ENCODE measurements around the gene HAUS8.
"Not testable (repeated sequence)": the region's sequence is repeated elsewhere in the genome, so short reads cannot be mapped to it uniquely, and the experiment has no call there.

The HAUS8 gene

GRCh38 chr19:17098326-17098725, 23.1 kb upstream of the HAUS8 start:
- DNase-seq: no peak

GRCh38 chr19:17097593-17098126, 22.4 kb upstream of the HAUS8 start:
- no peak for DNase-seq

GRCh38 chr19:17095141-17095919, 20.1 kb upstream of the HAUS8 start:
- DNase-seq: no peak

- not testable (repeated sequence) for DNase-seq
These were observed 19.4 kb upstream of the HAUS8 start for GRCh38 chr19:17094694-17095093.

- DNase-seq: no peak
These were observed 17.4 kb upstream of the HAUS8 start for GRCh38 chr19:17092696-17093095.

- no peak for DNase-seq
These were observed 16.6 kb upstream of the HAUS8 start for GRCh38 chr19:17091758-17092333.

GRCh38 chr19:17090583-17090982, 15.3 kb upstream of the HAUS8 start:
- DNase-seq: no peak

- no peak for DNase-seq
These were observed 13.3 kb upstream of the HAUS8 start for GRCh38 chr19:17088552-17088951.

- no peak for DNase-seq
These were observed 11.6 kb upstream of the HAUS8 start for GRCh38 chr19:17086834-17087233.

GRCh38 chr19:17086120-17086519, 10.9 kb upstream of the HAUS8 start:
- DNase-seq: no peak

GRCh38 chr19:17081672-17082630, 6.7 kb upstream of the HAUS8 start:
- DNase-seq: no peak

GRCh38 chr19:17080440-17080801, 5.2 kb upstream of the HAUS8 start:
- no peak for DNase-seq

- peak; percentile 87 for DNase-seq
These were observed 4.6 kb upstream of the HAUS8 start for GRCh38 chr19:17079710-17080439.

GRCh38 chr19:17078920-17079709, 3.9 kb upstream of the HAUS8 start:
- peak; percentile 71 for DNase-seq

- no peak for DNase-seq
These were observed 3.0 kb upstream of the HAUS8 start for GRCh38 chr19:17078036-17078919.

- DNase-seq: no peak
These were observed 2.3 kb upstream of the HAUS8 start for GRCh38 chr19:17077447-17078028.

GRCh38 chr19:17076543-17076991, 1.3 kb upstream of the HAUS8 start:
- no peak for DNase-seq

GRCh38 chr19:17075864-17076542, 751 bp upstream of the HAUS8 start:
- DNase-seq: peak; percentile 83

GRCh38 chr19:17074634-17075034, 618 bp downstream of the HAUS8 start:
- no peak for DNase-seq
